Testis (tissue), 3 donors: Measurements from ENCODE around the gene ATG10. TPM values are rescaled to one million over a fixed set of nuclear protein-coding genes. Genes with fewer than 3 reads are reported as not detected.

Experiments used
- DNase-seq: peaks from one replicate; pipeline ENCODE4 v3.0.0-alpha.2; 2019
- H3K27ac ChIP-seq, 2 donors: fragments of 200-600 bp; sonication (generic); one replicate each; pipeline ENCODE4 v1.5.1; 2019
- H3K27me3 ChIP-seq: fragments of 200-600 bp; sonication (generic); one replicate; pipeline ENCODE4 v1.5.1; 2019
- H3K36me3 ChIP-seq: fragments of 200-600 bp; sonication (generic); one replicate; pipeline ENCODE4 v1.5.1; 2017; ENCODE audit warnings: low read depth; ENCODE audit errors: missing control alignments
- H3K4me1 ChIP-seq: fragments of 200-600 bp; sonication (generic); one replicate; pipeline ENCODE4 v1.5.1; 2019
- H3K4me3 ChIP-seq, 2 donors: fragments of 200-600 bp; sonication (generic); one replicate each; pipeline ENCODE4 v1.5.1; 2017 to 2019
- H3K9me3 ChIP-seq: fragments of 200-600 bp; sonication (generic); one replicate; pipeline ENCODE4 v1.5.1; 2017
- CTCF ChIP-seq, 3 experiments: fragments of 450-650 bp in 2 of 3; fragments of 200-600 bp in 1 of 3; sonication (generic) in 1 of 3; IDR thresholded peaks; one replicate each; pipeline ENCODE4 v1.5.1; 2016 to 2019; ENCODE audit warnings: antibody characterized with exemption in 3 of 3, mild to moderate bottlenecking in 2 of 3, moderate library complexity in 1 of 3
- POLR2A ChIP-seq: fragments of 450-650 bp; IDR thresholded peaks from one replicate; pipeline ENCODE4 v1.6.1; 2017; ENCODE audit warnings: antibody characterized with exemption, mild to moderate bottlenecking, moderate library complexity
- WGBS, 2 donors: methylation state at CpG; one replicate each; pipeline ENCODE4 v1.1.5; 2018; 5-methylcytosine and 5-hydroxymethylcytosine counted together
- intact Hi-C: fragments of 100-400 bp; cut with DNase I; formaldehyde crosslinking; loops from one replicate; pipeline ENCODE4 v1.15.1; 2023; ENCODE audit warnings: low total_unique reads
- polyA plus RNA-seq: library from polyadenylated mRNA; stranded (reverse); fragments of 350-450 nt; fragmentation: Illumina TruSeq; extraction: RNeasy Lipid Tissue Mini Kit (QIAGEN cat#74804); gene quantifications from one replicate; pipeline ENCODE4 v1.2.3, GENCODE V29; 2014; ENCODE audit warnings: low read depth, low replicate concordance; ENCODE audit not compliant: insufficient read depth
- total RNA-seq, 2 donors: library from RNA; depleted of rRNA; stranded (reverse); fragments of >200 nt; gene quantifications; one replicate each; pipeline ENCODE4 v1.2.3, GENCODE V29; 2016

Gene ATG10
- total and polyA plus RNA-seq, 3 donors from 2014 or later = 10.0 to 15.1 (median 14.4) TPM

DNA sequence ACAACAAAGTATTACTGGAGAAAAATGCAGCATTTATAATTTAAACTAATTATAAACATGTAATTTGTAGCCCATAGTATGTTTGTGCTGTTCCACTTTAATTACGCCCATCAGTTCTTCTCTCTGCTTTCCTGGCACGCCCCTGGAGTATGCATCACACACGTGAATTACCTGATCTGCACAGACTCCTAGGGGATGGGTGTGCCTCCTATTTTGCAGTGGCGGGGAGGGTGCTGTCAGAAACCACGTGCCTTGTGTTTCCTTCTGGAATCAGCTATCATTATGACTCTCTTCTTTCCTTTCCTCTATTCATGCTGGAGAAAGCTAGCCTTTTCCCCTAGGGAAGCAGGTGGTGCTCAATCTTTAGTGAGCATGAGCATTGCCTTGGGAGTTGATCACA lies 263.1 kb downstream of the ATG10 start:
- 70 to 71% methylated on average over 5 of the region's 5 CpGs for WGBS, 2 donors
- Histone ChIP-seq H3K9me3 (no peaks in the 10 kb centered on the region), H3K4me3 (no peak overlapping the region), H3K27ac (no peak overlapping the region), H3K36me3 (no peaks in the 10 kb centered on the region), H3K4me1 (no peaks in the 10 kb centered on the region), H3K27me3 (no peaks in the 10 kb centered on the region)
- no peak for DNase-seq
- no peak for TF ChIP-seq CTCF (IDR thresholded peaks at IDR 0.05)
- no peak for TF ChIP-seq POLR2A
- intact Hi-C loops = no loop called here

DNA sequence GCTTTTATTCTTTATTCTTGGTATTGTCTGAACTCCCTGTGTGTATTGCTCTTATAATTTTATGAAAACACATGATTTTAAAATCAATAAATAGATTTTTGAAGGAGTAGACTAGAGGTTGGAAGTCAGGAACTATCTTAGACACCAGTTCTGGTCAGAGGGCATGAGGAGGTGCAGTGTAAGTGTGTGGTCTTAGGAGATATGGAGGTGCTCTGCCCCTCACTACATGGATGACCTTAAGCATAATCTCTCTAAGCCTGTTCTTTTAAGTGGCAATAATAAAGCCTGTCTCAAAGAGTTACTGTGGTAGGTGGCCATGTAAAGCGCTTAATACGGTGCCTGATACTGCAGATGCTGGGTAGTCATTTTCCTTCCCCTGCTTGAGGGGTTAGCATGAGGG lies 272.3 kb downstream of the ATG10 start:
- no peaks in the 10 kb centered on the region for H3K27me3 ChIP-seq
- intact Hi-C loops = no loop called here
- H3K4me3 ChIP-seq = no peak overlapping the region
- TF ChIP-seq CTCF (IDR thresholded peaks at IDR 0.05) (no peak), POLR2A (no peak)
- 94 to 97% methylated on average over 2 of the region's 2 CpGs for whole genome bisulfite sequencing, 2 donors
- no peaks in the 10 kb centered on the region for H3K36me3 ChIP-seq
- no peaks in the 10 kb centered on the region for H3K9me3 ChIP-seq
- DNase-seq = no peak
- no peak overlapping the region for H3K27ac ChIP-seq
- H3K4me1 ChIP-seq = no peaks in the 10 kb centered on the region

GRCh38 chr5:82244854-82245635 lies 273.2 kb downstream of the ATG10 start:
- no peak overlapping the region for H3K4me3 ChIP-seq
- no peak overlapping the region for H3K27ac ChIP-seq
- intact Hi-C loops = no loop called here
- WGBS, 2 donors = 73 to 89% methylated on average over 6 of the region's 6 CpGs
- no peaks in the 10 kb centered on the region for H3K36me3 ChIP-seq
- TF ChIP-seq CTCF (IDR thresholded peaks at IDR 0.05) = no peak
- TF ChIP-seq POLR2A = no peak
- no peaks in the 10 kb centered on the region for H3K4me1 ChIP-seq
- no peak for DNase-seq
- H3K9me3 ChIP-seq = no peaks in the 10 kb centered on the region
- no peaks in the 10 kb centered on the region for H3K27me3 ChIP-seq

DNA sequence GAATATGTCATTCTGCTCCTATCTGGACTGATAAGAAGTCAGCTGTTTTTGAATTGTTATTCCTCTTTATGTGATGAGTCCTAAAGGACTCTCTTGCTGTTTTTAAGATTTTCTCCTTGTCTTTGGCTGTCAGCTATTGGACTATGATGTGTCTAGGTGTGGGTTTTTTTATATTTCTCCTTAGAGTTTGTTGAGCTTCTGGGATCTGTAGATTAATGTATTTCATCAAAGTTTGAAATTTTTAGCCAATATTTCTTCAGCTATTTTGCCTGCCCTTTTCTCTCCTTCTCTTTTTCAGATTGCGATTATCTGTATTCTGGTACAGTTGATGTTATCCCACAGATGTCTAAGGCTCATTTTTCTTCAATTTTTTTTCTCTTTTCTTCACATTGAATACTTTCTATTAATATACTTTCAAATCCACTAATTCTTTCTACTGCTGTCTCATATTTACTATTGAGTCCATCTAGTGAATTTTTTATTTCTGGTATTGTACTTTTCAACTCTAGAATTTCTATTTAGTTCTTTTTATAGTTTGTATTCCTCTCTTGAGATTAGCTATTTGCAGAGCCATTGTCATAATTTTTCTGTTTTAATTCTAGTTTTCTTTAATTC lies 275.2 kb downstream of the ATG10 start:
- H3K9me3 ChIP-seq = no peaks in the 10 kb centered on the region
- no peak for TF ChIP-seq POLR2A
- no peak for TF ChIP-seq CTCF (IDR thresholded peaks at IDR 0.05)
- no peaks in the 10 kb centered on the region for H3K27me3 ChIP-seq
- H3K27ac ChIP-seq = no peak overlapping the region
- intact Hi-C loops = no loop called here
- no peaks in the 10 kb centered on the region for H3K4me1 ChIP-seq
- WGBS, 2 donors = 93 to 95% methylated on average over 1 of the region's 1 CpG
- H3K36me3 ChIP-seq = no peaks in the 10 kb centered on the region
- DNase-seq = no peak
- H3K4me3 ChIP-seq = no peak overlapping the region

- intact Hi-C loops = no loop called here
- Histone ChIP-seq H3K27ac (no peak overlapping the region), H3K4me1 (no peaks in the 10 kb centered on the region), H3K4me3 (no peak overlapping the region), H3K36me3 (no peaks in the 10 kb centered on the region), H3K9me3 (no peaks in the 10 kb centered on the region), H3K27me3 (no peaks in the 10 kb centered on the region)
- TF ChIP-seq POLR2A = no peak
- no peak for TF ChIP-seq CTCF (IDR thresholded peaks at IDR 0.05)
- no peak for DNase-seq
These were observed 280.9 kb downstream of the ATG10 start for GRCh38 chr5:82252744-82253143.
